ENCODE results near the gene DMAC2L. TPM values are rescaled to one million over a fixed set of nuclear protein-coding genes. Genes with fewer than 3 reads are reported as not detected.

The DMAC2L gene
- total RNA-seq, 1 donor from 2014 or later = 18.6 TPM

DNA sequence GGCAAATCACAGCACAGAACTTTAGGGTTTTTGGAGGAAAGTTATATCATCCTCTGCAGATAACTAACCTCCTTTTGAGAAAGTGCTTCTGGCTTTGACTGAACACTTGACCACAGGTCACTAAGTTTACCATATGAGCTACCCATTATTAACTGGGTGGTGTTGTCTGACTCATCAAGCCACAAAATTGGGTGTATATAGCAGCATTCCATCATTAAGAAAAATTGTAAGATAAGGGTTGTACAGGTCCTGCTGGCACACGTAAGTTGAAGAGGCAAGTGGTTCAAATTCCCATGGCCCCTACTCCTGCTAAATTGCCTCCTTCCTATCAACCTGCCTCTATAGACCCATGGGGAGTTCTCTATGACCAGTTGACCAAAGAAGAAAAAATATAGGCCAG lies 39.6 kb upstream of the DMAC2L start:
- Mint-ChIP-seq H3K36me3 (peaks cover 23% of the 10 kb centered on the region), H3K4me1 (no peaks in the 10 kb centered on the region), H3K4me3 (no peak overlapping the region), H3K27ac (no peak overlapping the region), H3K9me3 (peaks cover 10% of the 10 kb centered on the region), H3K27me3 (ENCODE audit: low read depth) (no peaks in the 10 kb centered on the region)
- DNase-seq (ENCODE audit: low spot score in 2 of 2, unreplicated experiment in 2 of 2) = no peak
- no peak for TF ChIP-seq CTCF (IDR thresholded peaks at IDR 0.05; ENCODE audit: unreplicated experiment)

DNA sequence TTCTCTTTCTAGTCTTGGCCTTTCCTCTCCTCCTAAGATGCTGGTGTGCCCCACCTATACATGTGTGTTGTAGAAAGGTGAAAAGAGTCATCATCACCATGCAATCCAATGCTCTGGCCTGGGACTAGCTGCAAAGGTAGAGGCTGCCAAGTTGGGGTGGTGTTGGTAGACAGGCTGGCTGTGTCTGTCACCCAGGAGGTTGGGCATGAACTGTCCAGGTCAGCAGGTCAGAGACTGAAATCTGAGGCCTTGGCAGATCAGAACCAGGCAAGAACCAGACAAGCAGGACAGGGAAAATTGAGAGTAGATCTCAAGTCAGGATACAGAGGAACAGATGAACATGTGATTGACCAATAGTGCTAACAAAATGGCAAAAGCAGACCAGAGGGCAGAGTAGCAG lies 26.3 kb upstream of the DMAC2L start:
- H3K36me3 Mint-ChIP-seq = peaks cover 15% of the 10 kb centered on the region
- no peaks in the 10 kb centered on the region for H3K27me3 Mint-ChIP-seq (ENCODE audit: low read depth)
- no peaks in the 10 kb centered on the region for H3K4me1 Mint-ChIP-seq
- no peak overlapping the region for H3K4me3 Mint-ChIP-seq
- no peak for DNase-seq (ENCODE audit: low spot score in 2 of 2, unreplicated experiment in 2 of 2)
- TF ChIP-seq CTCF (IDR thresholded peaks at IDR 0.05; ENCODE audit: unreplicated experiment) = no peak
- no peak overlapping the region for H3K27ac Mint-ChIP-seq
- no peaks in the 10 kb centered on the region for H3K9me3 Mint-ChIP-seq

GRCh38 chr14:50288146-50288545 lies 24.0 kb upstream of the DMAC2L start:
- no peak for TF ChIP-seq CTCF (IDR thresholded peaks at IDR 0.05; ENCODE audit: unreplicated experiment)
- Mint-ChIP-seq H3K4me3 (no peak overlapping the region), H3K36me3 (peaks cover 16% of the 10 kb centered on the region), H3K27ac (no peak overlapping the region), H3K4me1 (no peaks in the 10 kb centered on the region), H3K9me3 (peaks cover 3% of the 10 kb centered on the region), H3K27me3 (ENCODE audit: low read depth) (no peaks in the 10 kb centered on the region)
- no peak for DNase-seq (ENCODE audit: low spot score in 2 of 2, unreplicated experiment in 2 of 2)

DNA sequence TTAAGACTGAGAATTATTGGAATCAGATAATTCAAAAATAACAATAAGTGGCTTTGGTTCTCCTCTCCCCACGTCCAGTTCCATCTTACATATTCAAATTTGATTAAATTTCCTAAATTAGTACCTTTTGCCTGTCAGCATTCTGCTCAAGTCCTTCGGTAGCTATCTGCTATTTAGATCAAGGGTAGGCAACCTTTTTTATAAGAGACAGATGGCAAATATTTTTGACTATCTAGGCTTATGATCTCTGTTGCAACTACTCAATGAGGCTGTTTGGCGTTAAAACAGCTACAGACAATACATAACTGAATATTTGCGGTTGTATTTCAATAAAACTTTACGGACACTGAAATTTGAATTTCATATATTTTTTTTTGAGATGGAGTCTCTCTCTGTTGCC lies 21.8 kb upstream of the DMAC2L start:
- Mint-ChIP-seq H3K4me1 (no peaks in the 10 kb centered on the region), H3K36me3 (peaks cover 18% of the 10 kb centered on the region), H3K4me3 (no peak overlapping the region), H3K9me3 (peaks cover 3% of the 10 kb centered on the region), H3K27me3 (ENCODE audit: low read depth) (no peaks in the 10 kb centered on the region), H3K27ac (no peak overlapping the region)
- no peak for TF ChIP-seq CTCF (IDR thresholded peaks at IDR 0.05; ENCODE audit: unreplicated experiment)
- DNase-seq (ENCODE audit: low spot score in 2 of 2, unreplicated experiment in 2 of 2) = no peak

GRCh38 chr14:50299585-50299984 lies 12.5 kb upstream of the DMAC2L start:
- no peak for TF ChIP-seq CTCF (IDR thresholded peaks at IDR 0.05; ENCODE audit: unreplicated experiment)
- no peak overlapping the region for H3K4me3 Mint-ChIP-seq
- H3K27ac Mint-ChIP-seq = no peak overlapping the region
- H3K9me3 Mint-ChIP-seq = peaks cover 24% of the 10 kb centered on the region
- no peaks in the 10 kb centered on the region for H3K4me1 Mint-ChIP-seq
- H3K36me3 Mint-ChIP-seq = peaks cover 42% of the 10 kb centered on the region
- DNase-seq (ENCODE audit: low spot score in 2 of 2, unreplicated experiment in 2 of 2) = no peak
- H3K27me3 Mint-ChIP-seq (ENCODE audit: low read depth) = no peaks in the 10 kb centered on the region

DNA sequence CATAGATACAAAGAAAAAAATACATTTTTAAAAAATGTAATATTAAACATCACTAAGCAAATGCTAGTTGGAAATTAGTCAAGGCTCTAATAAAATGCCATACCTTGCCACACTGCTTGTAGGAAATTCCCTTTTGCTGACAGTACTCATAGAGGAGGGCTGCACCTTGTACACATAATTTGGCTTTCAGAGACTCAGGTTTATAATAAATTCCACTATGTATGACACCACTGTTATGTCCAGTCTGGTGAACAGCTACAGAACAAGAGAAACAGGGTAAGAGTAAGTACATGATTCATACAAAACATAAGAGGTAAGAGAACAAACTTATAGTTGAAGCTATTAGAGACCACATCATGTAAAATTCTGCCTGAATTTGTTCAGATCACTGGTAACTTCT lies 10.2 kb upstream of the DMAC2L start:
- Mint-ChIP-seq H3K27ac (no peak overlapping the region), H3K36me3 (peaks cover 43% of the 10 kb centered on the region), H3K9me3 (peaks cover 24% of the 10 kb centered on the region), H3K27me3 (ENCODE audit: low read depth) (no peaks in the 10 kb centered on the region), H3K4me3 (no peak overlapping the region), H3K4me1 (no peaks in the 10 kb centered on the region)
- no peak for TF ChIP-seq CTCF (IDR thresholded peaks at IDR 0.05; ENCODE audit: unreplicated experiment)
- no peak for DNase-seq (ENCODE audit: low spot score in 2 of 2, unreplicated experiment in 2 of 2)
